Gastroesophageal sphincter (tissue), 3 donors: Measurements from ENCODE around the gene KCNJ10.

ENCODE experiments used
- POLR2A ChIP-seq, 2 donors: fragments of 450-650 bp; IDR thresholded peaks; one replicate each; pipeline ENCODE4 v1.6.1; 2017; ENCODE audit warnings: antibody characterized with exemption in 2 of 2, mild to moderate bottlenecking in 2 of 2, moderate library complexity in 1 of 2
- TF ChIP-seq, protein P1 (sequence below), 4 experiments: fragments of 200-600 bp in 2 of 4; fragments of 450-650 bp in 2 of 4; sonication (generic) in 1 of 4; IDR thresholded peaks; one replicate each; pipeline ENCODE4 v1.5.1; 2017 to 2019; ENCODE audit warnings: antibody characterized with exemption in 4 of 4, mild to moderate bottlenecking in 2 of 4, moderate library complexity in 2 of 4

DNA sequence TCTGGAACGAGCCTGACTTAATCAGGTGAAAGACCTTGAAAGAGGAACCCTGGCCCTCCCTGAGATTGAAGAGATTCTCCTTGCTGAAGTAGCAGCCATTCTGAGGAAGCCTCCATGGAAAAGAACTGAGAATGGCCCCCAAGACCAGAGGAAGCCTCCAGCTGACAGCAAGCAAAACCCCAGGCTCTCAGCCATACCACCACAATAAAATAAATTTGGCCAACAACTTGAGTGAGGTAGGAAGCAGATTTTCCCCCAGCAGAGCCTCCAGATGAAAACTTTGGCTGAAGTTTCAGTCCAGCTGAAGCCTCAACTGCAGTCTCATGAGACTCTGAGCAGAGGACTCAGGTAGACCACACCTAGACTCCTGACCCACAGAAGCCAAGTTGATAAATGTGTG lies 82.0 kb downstream of the KCNJ10 start:
- TF ChIP-seq, protein P1, sequence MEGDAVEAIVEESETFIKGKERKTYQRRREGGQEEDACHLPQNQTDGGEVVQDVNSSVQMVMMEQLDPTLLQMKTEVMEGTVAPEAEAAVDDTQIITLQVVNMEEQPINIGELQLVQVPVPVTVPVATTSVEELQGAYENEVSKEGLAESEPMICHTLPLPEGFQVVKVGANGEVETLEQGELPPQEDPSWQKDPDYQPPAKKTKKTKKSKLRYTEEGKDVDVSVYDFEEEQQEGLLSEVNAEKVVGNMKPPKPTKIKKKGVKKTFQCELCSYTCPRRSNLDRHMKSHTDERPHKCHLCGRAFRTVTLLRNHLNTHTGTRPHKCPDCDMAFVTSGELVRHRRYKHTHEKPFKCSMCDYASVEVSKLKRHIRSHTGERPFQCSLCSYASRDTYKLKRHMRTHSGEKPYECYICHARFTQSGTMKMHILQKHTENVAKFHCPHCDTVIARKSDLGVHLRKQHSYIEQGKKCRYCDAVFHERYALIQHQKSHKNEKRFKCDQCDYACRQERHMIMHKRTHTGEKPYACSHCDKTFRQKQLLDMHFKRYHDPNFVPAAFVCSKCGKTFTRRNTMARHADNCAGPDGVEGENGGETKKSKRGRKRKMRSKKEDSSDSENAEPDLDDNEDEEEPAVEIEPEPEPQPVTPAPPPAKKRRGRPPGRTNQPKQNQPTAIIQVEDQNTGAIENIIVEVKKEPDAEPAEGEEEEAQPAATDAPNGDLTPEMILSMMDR (IDR thresholded peaks at IDR 0.05): no peak
- TF ChIP-seq POLR2A (IDR thresholded peaks at IDR 0.05): no peak
